Psoas muscle (tissue), 8 donors: ENCODE measurements around the gene EHD2. TPM values are rescaled to one million over a fixed set of nuclear protein-coding genes. Genes with fewer than 3 reads are reported as not detected.
A peak's percentile ranks its signal among the peaks of the same experiment; 100 is the strongest.

Source experiments
- ATAC-seq, 4 donors: fragments of 200-7000 bp; cut with Tn5 transposase; one replicate each; pipeline ENCODE4 v1.9.1; 2020; ENCODE audit warnings: moderate library complexity in 3 of 4, mild to moderate bottlenecking in 2 of 4
- DNase-seq, 2 donors: peaks; one replicate each; pipeline ENCODE4 v3.0.0-alpha.2; 2020
- H3K27ac ChIP-seq: fragments of 200-600 bp; one replicate; pipeline ENCODE4 v1.8.0; 2022
- H3K27me3 ChIP-seq, 3 donors: fragments of 200-600 bp in 1 of 3; one replicate each; pipeline versions ENCODE4 v1.6.1 to v1.8.0; 2013 to 2022; ENCODE audit warnings: low read length in 2 of 3, mild to moderate bottlenecking in 2 of 3, moderate library complexity in 1 of 3; ENCODE audit not compliant: insufficient read depth in 3 of 3
- H3K36me3 ChIP-seq, 2 donors: fragments of 200-600 bp in 1 of 2; one replicate each; pipeline versions ENCODE4 v1.6.1 to v1.8.0; 2013 to 2022; ENCODE audit warnings: low read depth in 1 of 2, mild to moderate bottlenecking in 1 of 2, moderate library complexity in 1 of 2; ENCODE audit not compliant: insufficient read depth in 1 of 2
- H3K4me1 ChIP-seq: fragments of 200-600 bp; one replicate; pipeline ENCODE4 v1.8.0; 2022
- H3K4me3 ChIP-seq: fragments of 200-600 bp; one replicate; pipeline ENCODE4 v1.8.0; 2022; ENCODE audit warnings: mild to moderate bottlenecking
- H3K9me3 ChIP-seq: fragments of 200-600 bp; one replicate; pipeline ENCODE4 v1.8.0; 2022
- WGBS, 3 donors: extraction: QIAGEN DNeasy Blood & Tissue Kit; methylation state at CpG; one replicate each; pipeline versions ENCODE4 v1.1.6 to v1.1.7; 2013; 5-methylcytosine and 5-hydroxymethylcytosine counted together
- intact Hi-C, 2 donors: fragments of 100-400 bp; cut with DNase I; formaldehyde crosslinking; loops; one replicate each; pipeline versions ENCODE4 v1.11.0 to v1.14.2; 2022
- polyA plus RNA-seq, 3 donors: library from polyadenylated mRNA; stranded (reverse); fragments of 200-250 nt; gene quantifications; one replicate each; pipeline ENCODE4 v1.2.3, GENCODE V29; 2013
- total RNA-seq, 4 donors: library from RNA; stranded (reverse); fragmentation: NEBNext Ultra II Directional in 2 of 4; extraction: Animal tissue kit (Norgen Biotek cat#: 25700) in 2 of 4; gene quantifications; one replicate each; pipeline versions ENCODE4 v1.2.1 to v1.2.4, GENCODE V29; 2021 to 2023
- TF ChIP-seq, protein P1 (sequence below): fragments of 200-600 bp; IDR thresholded peaks from one replicate; pipeline ENCODE4 v1.8.0; 2022; ENCODE audit warnings: antibody characterized with exemption
- donor health status: healthy with polysubstance abuse.
- donor health status: DM: no; HTN: no; CAD: no; lungs with moderate emphysema.
- donor health status: Bipolar disorder and iron deficiency.
- donor health status: healthy.
- donor health status: DM: yes; HTN: yes; CAD: no.
- donor health status: DM: no; HTN: no; CAD: no.
- donor health status: DM: no; HTN: no; CAD: no.
- donor health status: DM: yes; HTN: yes; CAD: no.

The EHD2 gene
- total and polyA plus RNA-seq, 7 donors: 14.7 to 46.3 (median 27.8) TPM

DNA sequence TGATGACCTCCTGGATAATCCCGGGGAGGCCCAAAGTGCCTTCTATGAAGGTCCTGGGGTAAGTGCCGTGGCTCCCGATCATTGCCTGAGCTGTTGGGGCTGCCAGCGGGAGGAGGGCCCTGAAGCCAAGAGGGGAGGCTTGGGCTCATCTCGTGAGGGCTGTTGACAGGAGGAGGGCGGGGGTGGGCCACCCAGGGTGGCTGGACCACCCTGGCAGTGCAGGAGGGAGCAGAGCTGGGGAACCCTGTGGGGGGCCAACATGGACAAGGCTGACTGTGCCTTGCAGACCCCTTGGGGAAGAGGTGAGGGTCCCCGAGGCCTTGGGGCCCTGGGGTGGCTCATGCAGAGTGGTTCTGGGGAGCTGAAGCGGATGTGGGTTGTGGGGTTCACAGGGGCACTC is 37.4 kb upstream of the EHD2 start:
- Histone ChIP-seq H3K4me1 (peaks cover 6% of the 10 kb centered on the region), H3K9me3 (no peaks in the 10 kb centered on the region), H3K27me3 (no peaks in the 10 kb centered on the region), H3K4me3 (no peak overlapping the region), H3K27ac (no peak overlapping the region), H3K36me3 (peaks cover 0 to 77% of the 10 kb centered on the region in 2 donors)
- no peak for ATAC-seq
- WGBS, 3 donors: 80 to 89% (median 86%) methylated on average over 8 of the region's 8 CpGs
- TF ChIP-seq, protein P1, sequence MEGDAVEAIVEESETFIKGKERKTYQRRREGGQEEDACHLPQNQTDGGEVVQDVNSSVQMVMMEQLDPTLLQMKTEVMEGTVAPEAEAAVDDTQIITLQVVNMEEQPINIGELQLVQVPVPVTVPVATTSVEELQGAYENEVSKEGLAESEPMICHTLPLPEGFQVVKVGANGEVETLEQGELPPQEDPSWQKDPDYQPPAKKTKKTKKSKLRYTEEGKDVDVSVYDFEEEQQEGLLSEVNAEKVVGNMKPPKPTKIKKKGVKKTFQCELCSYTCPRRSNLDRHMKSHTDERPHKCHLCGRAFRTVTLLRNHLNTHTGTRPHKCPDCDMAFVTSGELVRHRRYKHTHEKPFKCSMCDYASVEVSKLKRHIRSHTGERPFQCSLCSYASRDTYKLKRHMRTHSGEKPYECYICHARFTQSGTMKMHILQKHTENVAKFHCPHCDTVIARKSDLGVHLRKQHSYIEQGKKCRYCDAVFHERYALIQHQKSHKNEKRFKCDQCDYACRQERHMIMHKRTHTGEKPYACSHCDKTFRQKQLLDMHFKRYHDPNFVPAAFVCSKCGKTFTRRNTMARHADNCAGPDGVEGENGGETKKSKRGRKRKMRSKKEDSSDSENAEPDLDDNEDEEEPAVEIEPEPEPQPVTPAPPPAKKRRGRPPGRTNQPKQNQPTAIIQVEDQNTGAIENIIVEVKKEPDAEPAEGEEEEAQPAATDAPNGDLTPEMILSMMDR: no peak
- intact Hi-C loops: no loop called here
- DNase-seq: peak in 1 of 2 donors; percentile 30

DNA sequence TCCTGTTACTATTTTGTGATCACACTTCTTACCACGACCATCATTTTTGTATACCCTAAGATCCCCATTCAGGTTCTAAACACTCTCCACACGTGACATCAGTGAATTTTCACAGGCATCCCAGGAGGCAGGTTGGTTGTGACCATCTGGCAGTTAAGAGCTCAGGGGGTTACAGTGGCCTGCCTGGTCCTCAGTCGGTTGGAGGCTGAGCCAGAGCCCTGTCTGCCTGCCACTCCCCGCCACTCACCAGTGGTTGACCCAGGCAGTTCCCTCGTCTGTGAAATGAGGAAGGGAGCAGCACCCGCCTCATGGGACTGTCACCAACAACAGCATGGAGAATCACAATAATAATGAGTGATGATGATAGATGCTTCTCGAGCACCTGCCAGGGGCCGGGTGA is 36.4 kb upstream of the EHD2 start:
- Histone ChIP-seq H3K27ac (peak overlapping the region; percentile 5), H3K36me3 (peaks cover 0 to 79% of the 10 kb centered on the region in 2 donors), H3K9me3 (no peaks in the 10 kb centered on the region), H3K27me3 (no peaks in the 10 kb centered on the region), H3K4me1 (peaks cover 6% of the 10 kb centered on the region), H3K4me3 (no peak overlapping the region)
- no peak for ATAC-seq
- DNase-seq: peak in 1 of 2 donors; percentile 24
- intact Hi-C loops: no loop called here
- 77 to 81% (median 80%) methylated on average over 8 of the region's 8 CpGs for whole genome bisulfite sequencing, 3 donors
- TF ChIP-seq, protein P1: no peak

DNA sequence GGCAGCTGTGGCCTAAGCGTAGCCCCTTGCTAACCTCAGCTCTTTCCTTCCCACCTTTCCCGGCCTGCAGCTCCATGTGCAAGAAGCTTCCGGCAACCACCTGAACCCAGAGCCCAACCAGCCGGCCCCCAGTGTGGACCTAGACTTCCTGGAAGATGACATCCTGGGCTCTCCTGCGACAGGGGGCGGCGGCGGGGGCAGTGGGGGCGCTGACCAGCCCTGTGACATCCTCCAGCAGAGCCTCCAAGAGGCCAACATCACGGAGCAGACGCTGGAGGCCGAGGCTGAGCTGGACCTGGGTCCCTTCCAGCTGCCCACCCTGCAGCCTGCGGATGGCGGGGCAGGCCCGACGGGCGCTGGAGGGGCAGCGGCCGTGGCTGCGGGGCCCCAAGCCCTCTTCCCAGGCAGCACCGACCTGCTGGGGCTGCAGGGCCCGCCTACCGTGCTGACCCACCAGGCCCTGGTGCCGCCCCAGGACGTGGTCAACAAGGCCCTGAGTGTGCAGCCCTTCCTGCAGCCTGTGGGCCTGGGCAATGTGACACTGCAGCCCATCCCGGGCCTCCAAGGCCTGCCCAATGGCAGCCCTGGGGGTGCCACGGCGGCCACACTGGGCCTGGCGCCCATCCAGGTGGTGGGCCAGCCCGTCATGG is 33.8 kb upstream of the EHD2 start:
- peaks cover 0 to 66% of the 10 kb centered on the region in 2 donors for H3K36me3 ChIP-seq
- DNase-seq (no peak), ATAC-seq (no peak)
- intact Hi-C loops: no loop called here
- H3K27me3 ChIP-seq: no peaks in the 10 kb centered on the region
- H3K27ac ChIP-seq: no peak overlapping the region
- no peak overlapping the region for H3K4me3 ChIP-seq
- no peaks in the 10 kb centered on the region for H3K9me3 ChIP-seq
- H3K4me1 ChIP-seq: peaks cover 6% of the 10 kb centered on the region
- WGBS, 3 donors: 85 to 93% (median 91%) methylated on average over 20 to 30 of the region's 30 CpGs
- TF ChIP-seq, protein P1: no peak

DNA sequence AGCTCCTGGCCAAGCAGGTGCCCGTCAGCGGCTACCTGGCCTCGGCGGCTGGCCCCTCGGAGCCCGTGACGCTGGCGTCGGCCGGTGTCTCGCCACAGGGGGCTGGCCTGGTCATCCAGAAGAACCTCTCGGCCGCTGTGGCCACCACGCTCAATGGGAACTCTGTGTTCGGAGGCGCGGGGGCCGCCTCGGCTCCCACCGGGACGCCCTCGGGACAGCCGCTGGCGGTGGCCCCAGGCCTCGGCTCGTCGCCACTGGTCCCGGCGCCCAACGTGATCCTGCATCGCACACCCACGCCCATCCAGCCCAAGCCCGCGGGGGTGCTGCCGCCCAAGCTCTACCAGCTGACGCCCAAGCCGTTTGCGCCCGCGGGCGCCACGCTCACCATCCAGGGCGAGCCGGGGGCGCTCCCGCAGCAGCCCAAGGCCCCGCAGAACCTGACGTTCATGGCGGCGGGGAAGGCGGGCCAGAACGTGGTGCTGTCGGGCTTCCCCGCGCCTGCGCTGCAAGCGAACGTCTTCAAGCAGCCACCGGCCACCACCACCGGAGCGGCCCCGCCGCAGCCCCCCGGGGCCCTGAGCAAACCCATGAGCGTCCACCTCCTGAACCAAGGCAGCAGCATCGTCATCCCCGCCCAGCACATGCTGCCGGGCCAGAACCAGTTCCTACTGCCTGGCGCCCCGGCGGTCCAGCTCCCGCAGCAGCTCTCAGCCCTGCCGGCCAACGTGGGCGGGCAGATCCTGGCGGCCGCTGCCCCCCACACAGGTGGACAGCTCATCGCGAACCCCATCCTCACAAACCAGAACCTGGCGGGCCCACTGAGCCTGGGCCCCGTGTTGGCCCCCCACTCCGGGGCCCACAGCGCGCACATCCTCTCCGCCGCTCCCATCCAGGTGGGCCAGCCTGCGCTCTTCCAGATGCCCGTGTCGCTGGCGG is 33.0 kb upstream of the EHD2 start:
- Histone ChIP-seq H3K9me3 (no peaks in the 10 kb centered on the region), H3K4me1 (peaks cover 6% of the 10 kb centered on the region), H3K4me3 (no peak overlapping the region), H3K36me3 (peaks cover 0 to 63% of the 10 kb centered on the region in 2 donors), H3K27me3 (no peaks in the 10 kb centered on the region), H3K27ac (no peak overlapping the region)
- no peak for ATAC-seq
- DNase-seq: no peak
- TF ChIP-seq, protein P1: no peak
- intact Hi-C loops: no loop called here
- 97 to 98% (median 97%) methylated on average over 70 to 90 of the region's 90 CpGs for WGBS, 3 donors
